ENCODE measurements around the gene SNHG17. TPM values are rescaled to one million over a fixed set of nuclear protein-coding genes. Genes with fewer than 3 reads are reported as not detected.
"Not testable (repeated sequence)": the region's sequence is repeated elsewhere in the genome, so short reads cannot be mapped to it uniquely, and the experiment has no call there.

SNHG17 gene
- polyA plus RNA-seq, 4 donors: 24.8 to 35.7 (median 30.4) TPM

GRCh38 chr20:38432870-38433269 lies 2.3 kb downstream of the SNHG17 start:
- H3K27me3 ChIP-seq (ENCODE audit: control insufficient read depth in 3 of 3, insufficient read depth in 3 of 3, low read length in 3 of 3); H3K4me3 ChIP-seq (ENCODE audit: low read depth in 1 of 3, low read length in 3 of 3); H3K4me1 ChIP-seq (ENCODE audit: control insufficient read depth in 3 of 3, insufficient read depth in 2 of 3, low read depth in 1 of 3, low read length in 2 of 3); DNase-seq; FAIRE-seq; H3K27ac ChIP-seq (ENCODE audit: low read depth in 1 of 3, low read length in 2 of 3): not testable (repeated sequence)
- Histone ChIP-seq H3K36me3 (ENCODE audit: control insufficient read depth in 3 of 3, insufficient read depth in 2 of 3, low read depth in 1 of 3, low read length in 3 of 3) (peaks cover 25 to 69% (median 28%) of the 10 kb centered on the region in 3 donors), H3K9me3 (ENCODE audit: control insufficient read depth in 2 of 2, insufficient read depth in 1 of 2, low read depth in 1 of 2, low read length in 1 of 2) (peaks cover 0 to 13% of the 10 kb centered on the region in 2 donors)
- WGBS, 3 donors: 90 to 92% (median 91%) methylated on average over 5 of the region's 5 CpGs

- DNase-seq (no peak), FAIRE-seq (no peak)
- H3K9me3 ChIP-seq (ENCODE audit: control insufficient read depth in 2 of 2, insufficient read depth in 1 of 2, low read depth in 1 of 2, low read length in 1 of 2): peaks cover 0 to 13% of the 10 kb centered on the region in 2 donors
- no peak overlapping the region for H3K4me3 ChIP-seq (ENCODE audit: low read depth in 1 of 3, low read length in 3 of 3)
- WGBS, 3 donors: 92 to 94% (median 94%) methylated on average over 6 of the region's 6 CpGs
- no peaks in the 10 kb centered on the region for H3K27me3 ChIP-seq (ENCODE audit: control insufficient read depth in 3 of 3, insufficient read depth in 3 of 3, low read length in 3 of 3)
- no peak overlapping the region for H3K27ac ChIP-seq (ENCODE audit: low read depth in 1 of 3, low read length in 2 of 3)
- H3K36me3 ChIP-seq (ENCODE audit: control insufficient read depth in 3 of 3, insufficient read depth in 2 of 3, low read depth in 1 of 3, low read length in 3 of 3): peaks cover 30 to 74% (median 33%) of the 10 kb centered on the region in 3 donors
- H3K4me1 ChIP-seq (ENCODE audit: control insufficient read depth in 3 of 3, insufficient read depth in 2 of 3, low read depth in 1 of 3, low read length in 2 of 3): peaks cover 0 to 6% (median 0%) of the 10 kb centered on the region in 3 donors
Observed at GRCh38 chr20:38432292-38432691, 2.8 kb downstream of the SNHG17 start.

- no peaks in the 10 kb centered on the region for H3K27me3 ChIP-seq (ENCODE audit: control insufficient read depth in 3 of 3, insufficient read depth in 3 of 3, low read length in 3 of 3)
- H3K4me3 ChIP-seq (ENCODE audit: low read depth in 1 of 3, low read length in 3 of 3): no peak overlapping the region
- FAIRE-seq: no peak
- H3K9me3 ChIP-seq (ENCODE audit: control insufficient read depth in 2 of 2, insufficient read depth in 1 of 2, low read depth in 1 of 2, low read length in 1 of 2): peaks cover 0 to 13% of the 10 kb centered on the region in 2 donors
- 86 to 89% (median 86%) methylated on average over 8 of the region's 8 CpGs for WGBS, 3 donors
- H3K4me1 ChIP-seq (ENCODE audit: control insufficient read depth in 3 of 3, insufficient read depth in 2 of 3, low read depth in 1 of 3, low read length in 2 of 3): peaks cover 0 to 6% (median 0%) of the 10 kb centered on the region in 3 donors
- H3K36me3 ChIP-seq (ENCODE audit: control insufficient read depth in 3 of 3, insufficient read depth in 2 of 3, low read depth in 1 of 3, low read length in 3 of 3): peaks cover 30 to 89% (median 45%) of the 10 kb centered on the region in 3 donors
- DNase-seq: no peak
- H3K27ac ChIP-seq (ENCODE audit: low read depth in 1 of 3, low read length in 2 of 3): no peak overlapping the region
Observed at GRCh38 chr20:38430679-38431325, 4.3 kb downstream of the SNHG17 start.

- Histone ChIP-seq H3K27ac (ENCODE audit: low read depth in 1 of 3, low read length in 2 of 3) (no peak overlapping the region), H3K4me1 (ENCODE audit: control insufficient read depth in 3 of 3, insufficient read depth in 2 of 3, low read depth in 1 of 3, low read length in 2 of 3) (peaks cover 0 to 6% (median 0%) of the 10 kb centered on the region in 3 donors), H3K27me3 (ENCODE audit: control insufficient read depth in 3 of 3, insufficient read depth in 3 of 3, low read length in 3 of 3) (no peaks in the 10 kb centered on the region), H3K9me3 (ENCODE audit: control insufficient read depth in 2 of 2, insufficient read depth in 1 of 2, low read depth in 1 of 2, low read length in 1 of 2) (peaks cover 0 to 13% of the 10 kb centered on the region in 2 donors), H3K4me3 (ENCODE audit: low read depth in 1 of 3, low read length in 3 of 3) (no peak overlapping the region), H3K36me3 (ENCODE audit: control insufficient read depth in 3 of 3, insufficient read depth in 2 of 3, low read depth in 1 of 3, low read length in 3 of 3) (peaks cover 34 to 98% (median 49%) of the 10 kb centered on the region in 3 donors)
- FAIRE-seq (no peak), DNase-seq (no peak)
- WGBS, 3 donors: 68 to 83% (median 77%) methylated on average over 3 of the region's 3 CpGs
Observed at GRCh38 chr20:38429301-38429700, 5.8 kb downstream of the SNHG17 start.

- Histone ChIP-seq H3K4me1 (ENCODE audit: control insufficient read depth in 3 of 3, insufficient read depth in 2 of 3, low read depth in 1 of 3, low read length in 2 of 3) (peaks cover 0 to 1% (median 0%) of the 10 kb centered on the region in 3 donors), H3K4me3 (ENCODE audit: low read depth in 1 of 3, low read length in 3 of 3) (no peak overlapping the region), H3K27ac (ENCODE audit: low read depth in 1 of 3, low read length in 2 of 3) (no peak overlapping the region), H3K9me3 (ENCODE audit: control insufficient read depth in 2 of 2, insufficient read depth in 1 of 2, low read depth in 1 of 2, low read length in 1 of 2) (peaks cover 0 to 13% of the 10 kb centered on the region in 2 donors), H3K36me3 (ENCODE audit: control insufficient read depth in 3 of 3, insufficient read depth in 2 of 3, low read depth in 1 of 3, low read length in 3 of 3) (peaks cover 35 to 98% (median 49%) of the 10 kb centered on the region in 3 donors), H3K27me3 (ENCODE audit: control insufficient read depth in 3 of 3, insufficient read depth in 3 of 3, low read length in 3 of 3) (no peaks in the 10 kb centered on the region)
- no peak for DNase-seq
- no peak for FAIRE-seq
- WGBS, 3 donors: 81 to 94% (median 83%) methylated on average over 3 of the region's 3 CpGs
Observed at GRCh38 chr20:38428800-38429199, 6.3 kb downstream of the SNHG17 start.

GRCh38 chr20:38427655-38428023 lies 7.5 kb downstream of the SNHG17 start:
- 74 to 83% (median 82%) methylated on average over 5 of the region's 5 CpGs for WGBS, 3 donors
- Histone ChIP-seq H3K27ac (ENCODE audit: low read depth in 1 of 3, low read length in 2 of 3) (no peak overlapping the region), H3K36me3 (ENCODE audit: control insufficient read depth in 3 of 3, insufficient read depth in 2 of 3, low read depth in 1 of 3, low read length in 3 of 3) (peaks cover 35 to 94% (median 49%) of the 10 kb centered on the region in 3 donors), H3K4me3 (ENCODE audit: low read depth in 1 of 3, low read length in 3 of 3) (no peak overlapping the region), H3K9me3 (ENCODE audit: control insufficient read depth in 2 of 2, insufficient read depth in 1 of 2, low read depth in 1 of 2, low read length in 1 of 2) (peaks cover 0 to 13% of the 10 kb centered on the region in 2 donors), H3K27me3 (ENCODE audit: control insufficient read depth in 3 of 3, insufficient read depth in 3 of 3, low read length in 3 of 3) (no peaks in the 10 kb centered on the region), H3K4me1 (ENCODE audit: control insufficient read depth in 3 of 3, insufficient read depth in 2 of 3, low read depth in 1 of 3, low read length in 2 of 3) (no peaks in the 10 kb centered on the region)
- no peak for FAIRE-seq
- DNase-seq: no peak

GRCh38 chr20:38426006-38426897 lies 8.9 kb downstream of the SNHG17 start:
- H3K36me3 ChIP-seq (ENCODE audit: control insufficient read depth in 3 of 3, insufficient read depth in 2 of 3, low read depth in 1 of 3, low read length in 3 of 3): peaks cover 41 to 92% (median 55%) of the 10 kb centered on the region in 3 donors

GRCh38 chr20:38424401-38424800 lies 10.7 kb downstream of the SNHG17 start:
- WGBS, 3 donors: 88 to 97% (median 96%) methylated on average over 1 of the region's 1 CpG
- no peaks in the 10 kb centered on the region for H3K9me3 ChIP-seq (ENCODE audit: control insufficient read depth in 2 of 2, insufficient read depth in 1 of 2, low read depth in 1 of 2, low read length in 1 of 2)
- DNase-seq: no peak
- peaks cover 48 to 91% (median 52%) of the 10 kb centered on the region in 3 donors for H3K36me3 ChIP-seq (ENCODE audit: control insufficient read depth in 3 of 3, insufficient read depth in 2 of 3, low read depth in 1 of 3, low read length in 3 of 3)
- H3K4me1 ChIP-seq (ENCODE audit: control insufficient read depth in 3 of 3, insufficient read depth in 2 of 3, low read depth in 1 of 3, low read length in 2 of 3): no peaks in the 10 kb centered on the region
- no peak for FAIRE-seq
- no peak overlapping the region for H3K27ac ChIP-seq (ENCODE audit: low read depth in 1 of 3, low read length in 2 of 3)
- no peak overlapping the region for H3K4me3 ChIP-seq (ENCODE audit: low read depth in 1 of 3, low read length in 3 of 3)
- no peaks in the 10 kb centered on the region for H3K27me3 ChIP-seq (ENCODE audit: control insufficient read depth in 3 of 3, insufficient read depth in 3 of 3, low read length in 3 of 3)

More at GRCh38 chr20:38426006-38426897, 8.9 kb downstream of the SNHG17 start:
- WGBS, 3 donors: 79 to 84% (median 80%) methylated on average over 15 of the region's 15 CpGs
- Histone ChIP-seq H3K9me3 (ENCODE audit: control insufficient read depth in 2 of 2, insufficient read depth in 1 of 2, low read depth in 1 of 2, low read length in 1 of 2) (peaks cover 0 to under 1% of the 10 kb centered on the region in 2 donors), H3K4me1 (ENCODE audit: control insufficient read depth in 3 of 3, insufficient read depth in 2 of 3, low read depth in 1 of 3, low read length in 2 of 3) (no peaks in the 10 kb centered on the region), H3K4me3 (ENCODE audit: low read depth in 1 of 3, low read length in 3 of 3) (no peak overlapping the region), H3K27ac (ENCODE audit: low read depth in 1 of 3, low read length in 2 of 3) (no peak overlapping the region), H3K27me3 (ENCODE audit: control insufficient read depth in 3 of 3, insufficient read depth in 3 of 3, low read length in 3 of 3) (no peaks in the 10 kb centered on the region)
- FAIRE-seq (no peak), DNase-seq (no peak)

Measured in small intestine (tissue), 7 donors.